NCI-H1930 (cell line): Measurements from ENCODE around the gene GPT2.
"Not testable (repeated sequence)": the region's sequence is repeated elsewhere in the genome, so short reads cannot be mapped to it uniquely, and the experiment has no call there.

Experiments used
- DNase-seq, 2 experiments: peaks; one replicate each; lab custom pipeline; 2025; lab: John Stamatoyannopoulos, UW

The GPT2 gene

GRCh38 chr16:46923513-46924295 lies 39.5 kb downstream of the GPT2 start:
- DNase-seq, result no peak

GRCh38 chr16:46924402-46924801 lies 40.2 kb downstream of the GPT2 start:
- no peak for DNase-seq

GRCh38 chr16:46926470-46927225 lies 42.5 kb downstream of the GPT2 start:
- no peak for DNase-seq

- no peak for DNase-seq
These were observed 43.1 kb downstream of the GPT2 start for GRCh38 chr16:46927273-46927672.

GRCh38 chr16:46928811-46929210 lies 44.6 kb downstream of the GPT2 start:
- DNase-seq, result no peak

GRCh38 chr16:46929378-46930332 lies 45.5 kb downstream of the GPT2 start:
- DNase-seq, result peak; percentile 5 to 27

GRCh38 chr16:46930861-46931260 lies 46.7 kb downstream of the GPT2 start:
- DNase-seq, result no peak

- no peak for DNase-seq
These were observed 48.6 kb downstream of the GPT2 start for GRCh38 chr16:46932802-46933201.

GRCh38 chr16:46937536-46937935 lies 53.4 kb downstream of the GPT2 start:
- DNase-seq, result no peak

- not testable (repeated sequence) for DNase-seq
These were observed 60.6 kb downstream of the GPT2 start for GRCh38 chr16:46944713-46945112.

- peak in 1 of 2 experiments; percentile 3 for DNase-seq
These were observed 63.9 kb downstream of the GPT2 start for GRCh38 chr16:46947900-46948547.

- no peak for DNase-seq
These were observed 64.5 kb downstream of the GPT2 start for GRCh38 chr16:46948548-46949166.

- DNase-seq, result no peak
These were observed 65.2 kb downstream of the GPT2 start for GRCh38 chr16:46949241-46949892.

- DNase-seq, result no peak
These were observed 65.8 kb downstream of the GPT2 start for GRCh38 chr16:46950009-46950408.

GRCh38 chr16:46954562-46954961 lies 70.4 kb downstream of the GPT2 start:
- no peak for DNase-seq

- no peak for DNase-seq
These were observed 77.5 kb downstream of the GPT2 start for GRCh38 chr16:46961373-46962353.

GRCh38 chr16:46962629-46963028 lies 78.5 kb downstream of the GPT2 start:
- no peak for DNase-seq

GRCh38 chr16:46968063-46968435 lies 83.9 kb downstream of the GPT2 start:
- DNase-seq, result no peak

GRCh38 chr16:46970089-46970488 lies 85.9 kb downstream of the GPT2 start:
- no peak for DNase-seq

- no peak for DNase-seq
These were observed 87.1 kb downstream of the GPT2 start for GRCh38 chr16:46971271-46971670.
